Stimulated activated CD4-positive, alpha-beta T cell treated with anti-CD3 and anti-CD28 coated beads, Interleukin-1b, Interleukin-23, amount 100 ng/mL, for 1 hour (primary cell): ENCODE measurements around the gene TPSB2.

Source experiments
- DNase-seq, 2 donors: peaks; one replicate each; pipeline ENCODE4 v3.0.0-alpha.2; 2020; ENCODE audit warnings: low read depth in 2 of 2

Gene TPSB2

GRCh38 chr16:1182950-1183907 lies 46.8 kb downstream of the TPSB2 start:
- no peak for DNase-seq

GRCh38 chr16:1182316-1182671 lies 47.7 kb downstream of the TPSB2 start:
- no peak for DNase-seq

- no peak for DNase-seq
These were observed 48.3 kb downstream of the TPSB2 start for GRCh38 chr16:1181404-1182315.

GRCh38 chr16:1180549-1181403 lies 49.2 kb downstream of the TPSB2 start:
- DNase-seq, result no peak
